Ishikawa (cell line): ENCODE results near the gene OVOL3.

Experiments
- CREB1 ChIP-seq: IDR thresholded peaks from 2 replicates; pipeline ENCODE4 v1.6.1; 2012; ENCODE audit warnings: low read depth
- EGR1 ChIP-seq: IDR thresholded peaks from 2 replicates; pipeline ENCODE4 v1.6.1; 2012
- EP300 ChIP-seq: IDR thresholded peaks from 2 replicates; pipeline ENCODE4 v1.6.1; 2012; ENCODE audit warnings: borderline replicate concordance
- FOXM1 ChIP-seq: IDR thresholded peaks from 2 replicates; pipeline ENCODE4 v1.6.1; 2012; ENCODE audit warnings: low read depth, borderline replicate concordance
- MAX ChIP-seq: IDR thresholded peaks from 2 replicates; pipeline ENCODE4 v1.6.1; 2012
- NFIC ChIP-seq: IDR thresholded peaks from 2 replicates; pipeline ENCODE4 v1.6.1; 2012
- RAD21 ChIP-seq: IDR thresholded peaks from 2 replicates; pipeline ENCODE4 v1.6.1; 2012; ENCODE audit warnings: low read depth
- REST ChIP-seq: IDR thresholded peaks from 2 replicates; pipeline ENCODE4 v1.6.1; 2012; ENCODE audit warnings: low read depth, mild to moderate bottlenecking
- TAF1 ChIP-seq: IDR thresholded peaks from 2 replicates; pipeline ENCODE4 v1.6.1; 2012; ENCODE audit warnings: low read depth, mild to moderate bottlenecking
- TCF12 ChIP-seq: IDR thresholded peaks from 2 replicates; pipeline ENCODE4 v1.6.1; 2012; ENCODE audit warnings: low read depth
- USF1 ChIP-seq: IDR thresholded peaks from 2 replicates; pipeline ENCODE4 v1.6.1; 2012
- YY1 ChIP-seq: IDR thresholded peaks from 2 replicates; pipeline ENCODE4 v1.6.1; 2012; ENCODE audit warnings: low read depth
- ZBTB7A ChIP-seq: IDR thresholded peaks from 2 replicates; pipeline ENCODE4 v1.6.1; 2012; ENCODE audit warnings: low read depth

- TF ChIP-seq EP300 (no peak), TAF1 (no peak), MAX (no peak), YY1 (no peak), REST (no peak), ZBTB7A (no peak), FOXM1 (no peak), RAD21 (no peak), USF1 (no peak), EGR1 (no peak), TCF12 (no peak), NFIC (no peak), CREB1 (no peak)
Observed at GRCh38 chr19:36092566-36092965, 18.4 kb upstream of the OVOL3 start.
